Daoy (cell line): Measurements from ENCODE around the gene MEOX1. TPM values are rescaled to one million over a fixed set of nuclear protein-coding genes. Genes with fewer than 3 reads are reported as not detected.
"Not testable (repeated sequence)": the region's sequence is repeated elsewhere in the genome, so short reads cannot be mapped to it uniquely, and the experiment has no call there.

Experiments
- DNase-seq: peaks from one replicate; pipeline ENCODE4 v3.0.0-alpha.2; 2015; ENCODE audit warnings: low read depth
- total RNA-seq: library from RNA; depleted of rRNA; stranded (reverse); fragments of >200 nt; shearing (Covaris generic); gene quantifications from 2 replicates; pipeline ENCODE4 v1.2.3, GENCODE V29; 2014; rRNA removed

Gene MEOX1
- total RNA-seq = 8.6 and 13.1 TPM in 2 replicates

- peak; percentile 78 for DNase-seq
Measured at GRCh38 chr17:43661699-43662412, at the start of gene MEOX1. Gene MEOX1 (minus strand): TSS chr17:43661922. CDS start chr17:43661534, 388 bp downstream.

DNA sequence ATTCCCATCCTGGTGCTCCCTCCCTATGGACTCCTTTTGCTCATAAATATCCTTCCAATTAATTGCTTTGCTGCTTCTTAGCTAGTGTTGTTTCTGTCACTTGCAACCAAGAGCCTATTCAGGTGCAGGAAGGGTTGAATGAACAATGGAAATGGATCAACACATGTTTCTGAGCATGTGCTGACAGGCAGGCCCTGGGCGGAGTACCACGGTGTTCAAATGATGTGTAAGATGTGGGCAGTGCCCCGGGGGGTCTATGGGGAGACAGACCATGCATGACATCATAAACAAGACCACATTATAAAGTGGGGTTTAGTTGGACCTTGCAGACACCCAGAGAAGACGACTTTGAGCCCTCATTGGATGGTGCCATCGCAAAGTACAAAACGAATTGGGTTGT is 48.4 kb upstream of the MEOX1 start:
- no peak for DNase-seq

- DNase-seq = no peak
Measured at GRCh38 chr17:43709210-43709609, 47.5 kb upstream of the MEOX1 start.

DNA sequence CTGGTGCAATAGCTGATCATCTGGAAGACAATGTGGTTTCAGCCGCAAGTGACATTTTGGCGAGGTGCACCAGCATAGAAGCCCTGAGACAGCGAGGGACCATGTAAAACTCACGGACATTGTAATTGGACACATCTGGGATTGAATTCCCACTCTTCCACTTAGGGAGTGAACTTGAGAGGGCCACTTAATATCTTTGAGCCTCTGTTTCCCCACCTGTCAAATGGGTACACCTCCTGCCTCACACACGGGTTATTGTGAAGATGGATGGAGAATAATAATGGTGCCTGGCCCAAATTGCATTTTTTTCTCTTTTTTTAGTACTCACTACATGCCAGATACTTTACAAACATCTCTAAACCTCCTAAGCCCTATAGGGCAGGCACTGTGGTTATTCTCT is 45.5 kb upstream of the MEOX1 start:
- DNase-seq = no peak

DNA sequence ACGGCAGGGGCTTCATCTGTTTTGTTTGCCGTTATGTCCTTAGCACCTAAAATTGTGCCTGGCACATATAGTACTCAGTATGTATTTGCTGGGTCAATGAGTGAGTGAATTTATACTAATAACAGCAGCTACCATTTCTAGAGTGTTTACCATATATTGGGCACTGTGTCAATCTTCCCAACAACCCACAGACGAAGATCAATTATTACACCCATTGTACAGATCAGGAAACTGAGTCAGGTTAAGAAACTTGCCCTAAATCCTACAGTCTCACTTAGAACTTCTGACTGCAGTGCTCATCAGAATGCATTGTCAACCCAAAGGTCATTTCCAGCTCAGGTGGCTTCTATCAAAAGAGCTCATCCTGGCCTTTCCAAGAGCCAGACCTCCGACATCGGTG is 44.5 kb upstream of the MEOX1 start:
- no peak for DNase-seq

DNA sequence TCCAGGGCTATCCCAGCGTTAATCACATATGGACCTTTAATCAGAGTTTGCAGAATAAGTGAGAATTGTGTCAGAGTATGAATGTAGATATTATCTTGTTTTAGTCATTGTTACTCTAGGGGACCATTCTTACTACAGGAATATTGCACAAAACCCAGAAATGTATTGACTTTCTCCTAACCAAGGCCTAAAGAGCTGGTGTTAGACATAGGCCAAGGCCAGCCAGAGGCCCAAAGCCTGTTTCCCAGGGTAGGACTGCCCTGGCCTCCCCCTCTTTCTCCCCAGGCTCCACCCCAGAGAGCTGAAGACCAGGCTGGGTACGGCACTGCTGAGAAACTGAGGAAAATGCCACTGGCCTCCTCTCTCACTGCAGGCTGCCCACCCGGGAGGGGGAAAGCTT is 41.9 kb upstream of the MEOX1 start:
- no peak for DNase-seq

GRCh38 chr17:43702637-43703036 is 40.9 kb upstream of the MEOX1 start:
- peak; percentile 27 for DNase-seq

- DNase-seq = peak; percentile 90
Measured at GRCh38 chr17:43701318-43701743, 39.6 kb upstream of the MEOX1 start.

GRCh38 chr17:43699438-43699756 is 37.7 kb upstream of the MEOX1 start:
- DNase-seq = no peak

GRCh38 chr17:43698678-43699437 is 37.1 kb upstream of the MEOX1 start:
- peak; percentile 10 for DNase-seq

- no peak for DNase-seq
Measured at GRCh38 chr17:43697937-43698336, 36.2 kb upstream of the MEOX1 start.

DNA sequence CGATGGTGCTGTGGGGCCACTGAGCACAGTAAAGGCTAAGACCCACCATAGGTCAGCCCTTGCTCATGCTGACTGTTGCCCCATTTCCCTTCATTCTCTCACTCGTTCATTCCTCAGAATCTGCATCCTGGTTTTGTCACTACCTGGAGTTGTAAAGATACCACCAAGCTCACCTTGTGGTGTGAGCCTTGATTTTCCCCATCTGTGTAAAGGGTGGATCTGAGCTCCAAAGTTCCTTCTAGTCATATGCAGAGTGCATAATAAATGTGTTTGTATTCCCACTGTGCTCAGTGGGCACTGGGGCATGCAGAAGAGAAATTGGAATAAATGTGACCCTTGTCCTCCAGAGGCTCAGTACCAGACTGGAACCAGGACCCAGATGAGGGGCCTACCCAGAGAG is 35.2 kb upstream of the MEOX1 start:
- DNase-seq = no peak

- no peak for DNase-seq
Measured at GRCh38 chr17:43695970-43696865, 34.5 kb upstream of the MEOX1 start.

GRCh38 chr17:43694081-43694870 is 32.6 kb upstream of the MEOX1 start:
- DNase-seq = peak; percentile 76

- DNase-seq = no peak
Measured at GRCh38 chr17:43691317-43691693, 29.6 kb upstream of the MEOX1 start.

GRCh38 chr17:43690624-43691316 is 29.0 kb upstream of the MEOX1 start:
- DNase-seq = no peak

DNA sequence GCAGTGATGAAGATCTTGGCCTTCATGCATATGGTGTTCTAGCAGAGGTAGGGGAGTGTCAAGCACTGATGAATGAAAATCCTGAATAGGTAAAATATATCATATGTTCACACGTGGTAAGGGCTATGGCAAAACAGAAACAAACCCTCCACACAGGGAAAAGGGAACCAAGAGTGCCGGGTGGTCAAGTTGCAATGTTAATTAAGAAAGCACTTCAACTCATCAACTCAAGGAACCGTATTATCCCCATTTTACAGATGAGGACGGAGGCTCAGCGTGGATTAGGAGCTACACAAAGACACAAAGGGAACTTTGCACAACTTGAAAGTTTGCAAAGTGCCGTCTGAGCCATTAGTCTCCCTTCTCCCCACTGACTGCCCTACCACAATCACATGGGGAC is 28.1 kb upstream of the MEOX1 start:
- no peak for DNase-seq

DNA sequence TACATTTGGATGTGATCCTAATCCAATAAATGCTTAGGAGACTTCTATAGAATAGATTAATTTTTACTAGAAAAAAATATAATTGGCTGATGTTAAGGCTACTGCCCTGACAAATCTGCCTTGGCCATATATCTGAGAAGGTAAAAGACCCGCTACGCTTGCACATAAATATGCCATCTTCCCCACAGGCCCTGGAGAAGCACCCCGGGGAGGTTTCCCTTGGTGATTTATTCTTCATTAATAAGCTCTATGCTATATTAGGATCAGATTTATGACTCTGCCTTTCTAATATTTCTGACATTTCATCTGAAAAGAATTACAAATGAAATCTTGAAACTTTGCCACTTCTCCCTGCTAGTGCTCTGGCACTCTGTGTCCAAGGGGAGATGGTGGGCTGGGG is 27.4 kb upstream of the MEOX1 start:
- no peak for DNase-seq

- DNase-seq = not testable (repeated sequence)
Measured at GRCh38 chr17:43686957-43687356, 25.2 kb upstream of the MEOX1 start.

DNA sequence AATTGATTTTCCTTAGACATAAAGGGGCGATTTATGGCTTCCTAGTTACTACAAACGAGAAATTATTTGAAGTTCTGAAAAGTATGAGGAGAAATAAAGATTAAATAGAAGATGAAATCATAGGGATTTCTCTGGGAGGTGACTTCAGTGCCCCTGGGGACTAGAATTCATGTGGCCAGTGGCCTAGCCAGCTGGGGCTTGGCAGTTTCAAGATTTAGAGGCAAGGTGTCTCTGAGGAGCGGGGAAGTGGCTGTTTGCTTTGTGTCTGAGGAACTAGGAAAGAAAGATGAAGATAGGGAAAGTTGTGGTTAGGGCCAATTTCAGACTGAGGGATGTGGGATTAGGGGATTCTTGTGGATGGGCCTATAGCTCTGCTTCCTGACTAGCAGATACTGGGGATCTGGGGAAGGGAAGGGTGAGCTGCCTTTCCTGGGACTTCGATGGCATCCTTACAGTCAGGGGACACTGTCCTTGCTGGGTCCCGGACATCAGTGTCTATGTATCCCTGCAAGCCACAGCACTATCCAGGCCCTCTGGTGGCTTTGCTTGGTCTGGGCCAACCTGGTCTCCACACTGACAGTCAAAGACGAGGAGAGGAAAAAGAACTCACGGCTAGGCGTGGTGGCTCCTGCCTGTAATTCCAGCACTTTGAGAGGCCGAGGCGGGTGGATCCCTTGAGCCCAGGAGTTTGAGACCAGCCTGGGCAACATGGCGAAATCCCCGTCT is 22.4 kb upstream of the MEOX1 start:
- no peak for DNase-seq
